ENCODE measurements around the gene RAB40C. TPM values are rescaled to one million over a fixed set of nuclear protein-coding genes. Genes with fewer than 3 reads are reported as not detected.

Gene RAB40C
- total RNA-seq, 1 donor from 2014 or later, result 20.0 TPM

DNA sequence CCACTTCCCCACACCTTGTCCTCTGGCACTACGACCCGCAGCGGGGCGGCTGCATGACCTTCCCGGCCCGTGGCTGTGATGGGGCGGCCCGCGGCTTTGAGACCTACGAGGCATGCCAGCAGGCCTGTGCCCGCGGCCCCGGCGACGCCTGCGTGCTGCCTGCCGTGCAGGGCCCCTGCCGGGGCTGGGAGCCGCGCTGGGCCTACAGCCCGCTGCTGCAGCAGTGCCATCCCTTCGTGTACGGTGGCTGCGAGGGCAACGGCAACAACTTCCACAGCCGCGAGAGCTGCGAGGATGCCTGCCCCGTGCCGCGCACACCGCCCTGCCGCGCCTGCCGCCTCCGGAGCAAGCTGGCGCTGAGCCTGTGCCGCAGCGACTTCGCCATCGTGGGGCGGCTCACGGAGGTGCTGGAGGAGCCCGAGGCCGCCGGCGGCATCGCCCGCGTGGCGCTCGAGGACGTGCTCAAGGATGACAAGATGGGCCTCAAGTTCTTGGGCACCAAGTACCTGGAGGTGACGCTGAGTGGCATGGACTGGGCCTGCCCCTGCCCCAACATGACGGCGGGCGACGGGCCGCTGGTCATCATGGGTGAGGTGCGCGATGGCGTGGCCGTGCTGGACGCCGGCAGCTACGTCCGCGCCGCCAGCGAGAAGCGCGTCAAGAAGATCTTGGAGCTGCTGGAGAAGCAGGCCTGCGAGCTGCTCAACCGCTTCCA, 43.6 kb downstream of the RAB40C start:
- Mint-ChIP-seq H3K4me1 (ENCODE audit: unreplicated experiment) (peaks cover 23% of the 10 kb centered on the region), H3K36me3 (ENCODE audit: unreplicated experiment) (peaks cover 2% of the 10 kb centered on the region), H3K27me3 (ENCODE audit: unreplicated experiment) (no peaks in the 10 kb centered on the region), H3K4me3 (ENCODE audit: unreplicated experiment) (no peak overlapping the region), H3K9me3 (ENCODE audit: unreplicated experiment) (no peaks in the 10 kb centered on the region), H3K27ac (ENCODE audit: unreplicated experiment) (no peak overlapping the region)
- DNase-seq (ENCODE audit: extremely low spot score, unreplicated experiment), result no peak
- TF ChIP-seq, protein P1, sequence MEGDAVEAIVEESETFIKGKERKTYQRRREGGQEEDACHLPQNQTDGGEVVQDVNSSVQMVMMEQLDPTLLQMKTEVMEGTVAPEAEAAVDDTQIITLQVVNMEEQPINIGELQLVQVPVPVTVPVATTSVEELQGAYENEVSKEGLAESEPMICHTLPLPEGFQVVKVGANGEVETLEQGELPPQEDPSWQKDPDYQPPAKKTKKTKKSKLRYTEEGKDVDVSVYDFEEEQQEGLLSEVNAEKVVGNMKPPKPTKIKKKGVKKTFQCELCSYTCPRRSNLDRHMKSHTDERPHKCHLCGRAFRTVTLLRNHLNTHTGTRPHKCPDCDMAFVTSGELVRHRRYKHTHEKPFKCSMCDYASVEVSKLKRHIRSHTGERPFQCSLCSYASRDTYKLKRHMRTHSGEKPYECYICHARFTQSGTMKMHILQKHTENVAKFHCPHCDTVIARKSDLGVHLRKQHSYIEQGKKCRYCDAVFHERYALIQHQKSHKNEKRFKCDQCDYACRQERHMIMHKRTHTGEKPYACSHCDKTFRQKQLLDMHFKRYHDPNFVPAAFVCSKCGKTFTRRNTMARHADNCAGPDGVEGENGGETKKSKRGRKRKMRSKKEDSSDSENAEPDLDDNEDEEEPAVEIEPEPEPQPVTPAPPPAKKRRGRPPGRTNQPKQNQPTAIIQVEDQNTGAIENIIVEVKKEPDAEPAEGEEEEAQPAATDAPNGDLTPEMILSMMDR (IDR thresholded peaks at IDR 0.05), result no peak

DNA sequence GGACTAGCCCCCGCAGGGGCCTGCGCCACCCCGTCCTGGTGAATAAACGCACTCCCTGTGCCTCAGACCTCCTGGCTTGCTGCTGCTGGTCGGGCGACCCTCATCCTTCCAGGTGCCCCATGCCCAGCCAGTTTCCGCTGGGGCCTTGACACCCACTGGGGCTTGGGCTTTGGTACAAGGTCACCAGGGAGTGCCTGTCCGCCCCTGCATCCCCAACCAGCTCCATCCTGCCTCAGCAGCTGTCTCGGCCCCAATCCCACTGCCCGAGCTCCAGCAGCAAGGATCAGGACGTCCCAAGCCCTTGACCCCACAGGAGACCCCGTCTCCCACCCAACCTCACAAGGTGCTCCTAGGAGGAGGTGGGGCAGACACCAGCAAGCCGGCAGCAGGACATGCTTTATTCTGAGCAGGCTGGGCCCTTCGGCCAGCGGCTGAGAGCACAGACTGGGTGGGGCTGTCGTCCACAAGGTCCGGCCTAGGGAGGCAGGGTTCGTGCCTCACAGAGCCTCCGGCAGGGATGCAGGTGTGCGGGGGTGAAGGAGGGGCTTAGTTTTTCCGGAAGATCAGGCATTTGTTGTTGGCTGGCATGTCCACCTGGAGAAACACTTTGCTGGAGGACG, 44.3 kb downstream of the RAB40C start:
- Mint-ChIP-seq H3K27me3 (ENCODE audit: unreplicated experiment) (no peaks in the 10 kb centered on the region), H3K4me1 (ENCODE audit: unreplicated experiment) (peaks cover 17% of the 10 kb centered on the region), H3K9me3 (ENCODE audit: unreplicated experiment) (no peaks in the 10 kb centered on the region), H3K36me3 (ENCODE audit: unreplicated experiment) (peaks cover under 1% of the 10 kb centered on the region), H3K4me3 (ENCODE audit: unreplicated experiment) (peak overlapping the region; percentile 35), H3K27ac (ENCODE audit: unreplicated experiment) (no peak overlapping the region)
- TF ChIP-seq, protein P1 (IDR thresholded peaks at IDR 0.05), result no peak
- no peak for DNase-seq (ENCODE audit: extremely low spot score, unreplicated experiment)

DNA sequence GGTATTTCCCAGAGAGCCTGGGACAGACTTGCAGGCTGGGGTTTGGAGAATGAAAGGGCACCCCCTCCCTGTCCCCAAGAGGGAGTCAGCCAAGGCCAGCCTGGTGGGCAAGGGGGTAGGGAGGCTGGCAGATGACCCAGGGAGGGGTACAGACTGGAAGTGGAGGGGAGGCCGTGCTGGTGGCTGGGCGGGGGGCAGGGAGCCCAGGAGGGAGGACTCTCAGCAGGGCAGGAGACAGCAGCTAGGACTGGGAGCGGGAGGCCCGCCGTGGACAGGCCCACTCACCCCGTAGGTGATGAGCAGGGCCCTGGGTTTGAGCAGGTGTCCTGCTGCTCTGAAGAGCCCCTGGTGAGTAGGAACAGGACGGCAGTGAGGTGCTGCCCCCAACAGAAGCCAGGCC, 45.1 kb downstream of the RAB40C start:
- no peaks in the 10 kb centered on the region for H3K27me3 Mint-ChIP-seq (ENCODE audit: unreplicated experiment)
- no peak for DNase-seq (ENCODE audit: extremely low spot score, unreplicated experiment)
- TF ChIP-seq, protein P1 (IDR thresholded peaks at IDR 0.05), result no peak
- peak overlapping the region; percentile 68 for H3K4me3 Mint-ChIP-seq (ENCODE audit: unreplicated experiment)
- no peaks in the 10 kb centered on the region for H3K9me3 Mint-ChIP-seq (ENCODE audit: unreplicated experiment)
- no peaks in the 10 kb centered on the region for H3K36me3 Mint-ChIP-seq (ENCODE audit: unreplicated experiment)
- H3K4me1 Mint-ChIP-seq (ENCODE audit: unreplicated experiment), result peaks cover 9% of the 10 kb centered on the region
- no peak overlapping the region for H3K27ac Mint-ChIP-seq (ENCODE audit: unreplicated experiment)

DNA sequence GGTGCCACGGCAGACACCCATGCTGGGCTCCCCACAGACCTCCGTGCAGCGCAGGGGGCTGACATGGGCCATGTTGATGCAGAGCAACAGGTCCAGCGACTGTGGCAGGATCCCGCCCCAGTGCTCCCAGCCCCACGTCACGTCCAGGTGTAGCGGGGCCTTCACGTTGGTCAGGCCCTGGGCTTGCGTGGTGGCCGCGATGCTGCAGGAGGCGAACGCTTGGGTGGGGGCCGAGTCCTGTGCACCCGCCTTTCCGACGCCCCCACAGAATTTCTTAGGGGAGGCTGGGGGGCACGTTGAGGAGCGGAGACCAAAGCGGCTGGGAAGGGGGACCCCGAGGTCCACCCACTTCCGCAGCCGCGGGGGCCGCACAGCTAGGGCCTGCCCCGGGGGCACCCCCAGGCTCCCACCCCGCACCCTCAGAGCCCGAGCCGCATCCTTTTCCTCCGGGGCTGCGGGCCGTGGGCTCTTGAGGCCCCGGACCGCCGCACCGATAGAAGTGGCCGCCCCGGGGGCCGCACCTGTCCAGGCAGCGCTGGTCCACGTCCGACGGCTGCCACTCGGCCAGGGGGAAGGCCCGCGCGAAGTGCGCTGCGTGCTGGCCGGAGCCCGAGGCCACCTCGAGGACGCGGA, 45.8 kb downstream of the RAB40C start:
- no peaks in the 10 kb centered on the region for H3K9me3 Mint-ChIP-seq (ENCODE audit: unreplicated experiment)
- TF ChIP-seq, protein P1 (IDR thresholded peaks at IDR 0.05), result no peak
- H3K27me3 Mint-ChIP-seq (ENCODE audit: unreplicated experiment), result no peaks in the 10 kb centered on the region
- H3K4me3 Mint-ChIP-seq (ENCODE audit: unreplicated experiment), result peak overlapping the region; percentile 91
- H3K4me1 Mint-ChIP-seq (ENCODE audit: unreplicated experiment), result peaks cover 9% of the 10 kb centered on the region
- H3K27ac Mint-ChIP-seq (ENCODE audit: unreplicated experiment), result no peak overlapping the region
- DNase-seq (ENCODE audit: extremely low spot score, unreplicated experiment), result no peak
- no peaks in the 10 kb centered on the region for H3K36me3 Mint-ChIP-seq (ENCODE audit: unreplicated experiment)
